ENCODE measurements around the gene PASD1. TPM values are rescaled to one million over a fixed set of nuclear protein-coding genes. Genes with fewer than 3 reads are reported as not detected.
"Not testable (repeated sequence)": the region's sequence is repeated elsewhere in the genome, so short reads cannot be mapped to it uniquely, and the experiment has no call there.

Gene PASD1
- polyA plus RNA-seq, 4 donors = not detected

DNA sequence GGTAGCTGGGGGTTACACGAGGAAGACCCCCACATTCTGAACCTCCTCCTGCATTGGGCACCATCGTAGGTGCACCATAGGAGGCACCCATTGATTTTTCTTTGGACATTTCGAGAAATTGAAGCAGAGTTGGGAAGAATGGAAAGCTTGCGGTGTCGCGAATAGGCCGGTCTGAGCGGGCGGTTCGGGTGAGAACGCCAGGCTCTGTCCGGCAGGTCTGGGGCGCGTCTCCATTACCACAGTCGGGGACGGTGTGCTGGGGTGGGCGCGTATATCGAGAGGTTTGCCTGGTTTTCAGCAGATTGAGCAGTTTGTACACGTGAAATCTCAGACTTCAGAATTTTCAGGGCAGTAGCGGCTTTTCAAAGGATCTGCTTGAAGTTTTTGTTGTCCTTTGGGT lies 560 bp downstream of the PASD1 start:
- no peak overlapping the region for H3K27ac ChIP-seq (ENCODE audit: low read depth in 1 of 3, low read length in 2 of 3)
- 92 to 96% (median 95%) methylated on average over 21 of the region's 21 CpGs for WGBS, 3 donors
- no peaks in the 10 kb centered on the region for H3K4me1 ChIP-seq (ENCODE audit: control insufficient read depth in 3 of 3, insufficient read depth in 2 of 3, low read depth in 1 of 3, low read length in 2 of 3)
- FAIRE-seq (no peak), DNase-seq (no peak)
- no peaks in the 10 kb centered on the region for H3K36me3 ChIP-seq (ENCODE audit: control insufficient read depth in 3 of 3, insufficient read depth in 2 of 3, low read depth in 1 of 3, low read length in 3 of 3)
- no peaks in the 10 kb centered on the region for H3K9me3 ChIP-seq (ENCODE audit: control insufficient read depth in 2 of 2, insufficient read depth in 1 of 2, low read depth in 1 of 2, low read length in 1 of 2)
- H3K27me3 ChIP-seq (ENCODE audit: control insufficient read depth in 3 of 3, insufficient read depth in 3 of 3, low read length in 3 of 3) = no peaks in the 10 kb centered on the region
- H3K4me3 ChIP-seq (ENCODE audit: low read depth in 1 of 3, low read length in 3 of 3) = no peak overlapping the region

DNA sequence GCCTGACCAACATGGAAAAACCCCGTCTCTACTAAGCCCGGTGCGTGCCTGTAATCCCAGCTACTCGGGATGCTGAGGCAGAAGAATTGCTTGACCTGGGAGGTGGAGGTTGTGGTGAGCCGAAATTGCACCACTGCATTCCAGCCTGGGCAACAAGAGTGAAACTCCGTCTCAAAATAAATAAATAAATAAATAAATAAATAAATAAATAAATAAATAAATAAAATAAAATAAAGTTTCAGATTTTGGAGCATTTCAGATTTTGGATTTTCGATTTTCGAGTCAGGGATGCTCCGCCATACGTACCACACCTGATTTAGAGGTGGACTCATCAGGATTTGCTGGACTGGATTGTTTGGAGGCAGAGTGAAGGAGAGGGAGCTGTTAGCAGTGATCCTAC lies 3.4 kb downstream of the PASD1 start:
- FAIRE-seq; H3K27ac ChIP-seq (ENCODE audit: low read depth in 1 of 3, low read length in 2 of 3); H3K27me3 ChIP-seq (ENCODE audit: control insufficient read depth in 3 of 3, insufficient read depth in 3 of 3, low read length in 3 of 3); DNase-seq; H3K4me1 ChIP-seq (ENCODE audit: control insufficient read depth in 3 of 3, insufficient read depth in 2 of 3, low read depth in 1 of 3, low read length in 2 of 3); H3K4me3 ChIP-seq (ENCODE audit: low read depth in 1 of 3, low read length in 3 of 3); H3K9me3 ChIP-seq (ENCODE audit: control insufficient read depth in 2 of 2, insufficient read depth in 1 of 2, low read depth in 1 of 2, low read length in 1 of 2); H3K36me3 ChIP-seq (ENCODE audit: control insufficient read depth in 3 of 3, insufficient read depth in 2 of 3, low read depth in 1 of 3, low read length in 3 of 3): not testable (repeated sequence)
- WGBS, 3 donors = 80 to 92% (median 85%) methylated on average over 10 of the region's 10 CpGs

DNA sequence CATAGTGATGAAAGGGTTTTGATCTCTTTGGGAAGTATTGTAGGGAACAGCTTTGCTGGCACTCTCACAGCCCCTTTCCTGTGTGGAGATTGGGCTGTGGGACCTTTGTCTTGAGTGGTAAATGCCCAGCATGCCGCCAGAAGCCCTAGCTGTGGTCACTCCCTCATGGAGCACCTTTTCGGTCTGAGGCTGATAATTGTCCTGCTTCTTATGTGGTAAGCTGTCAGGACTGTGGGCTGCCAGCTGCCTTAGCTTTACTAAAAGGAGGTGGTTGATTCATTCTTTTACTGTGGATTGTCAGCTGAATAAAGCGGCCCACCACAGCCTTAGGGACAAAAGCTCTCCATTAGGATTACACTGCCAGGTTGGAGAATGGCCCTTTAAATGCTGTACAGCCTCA lies 7.1 kb downstream of the PASD1 start:
- H3K27me3 ChIP-seq (ENCODE audit: control insufficient read depth in 3 of 3, insufficient read depth in 3 of 3, low read length in 3 of 3) = no peaks in the 10 kb centered on the region
- 72 to 81% (median 81%) methylated on average over 3 of the region's 3 CpGs for WGBS, 3 donors
- no peak for DNase-seq
- H3K4me3 ChIP-seq (ENCODE audit: low read depth in 1 of 3, low read length in 3 of 3) = no peak overlapping the region
- FAIRE-seq = no peak
- H3K27ac ChIP-seq (ENCODE audit: low read depth in 1 of 3, low read length in 2 of 3) = no peak overlapping the region
- no peaks in the 10 kb centered on the region for H3K36me3 ChIP-seq (ENCODE audit: control insufficient read depth in 3 of 3, insufficient read depth in 2 of 3, low read depth in 1 of 3, low read length in 3 of 3)
- no peaks in the 10 kb centered on the region for H3K9me3 ChIP-seq (ENCODE audit: control insufficient read depth in 2 of 2, insufficient read depth in 1 of 2, low read depth in 1 of 2, low read length in 1 of 2)
- H3K4me1 ChIP-seq (ENCODE audit: control insufficient read depth in 3 of 3, insufficient read depth in 2 of 3, low read depth in 1 of 3, low read length in 2 of 3) = no peaks in the 10 kb centered on the region

DNA sequence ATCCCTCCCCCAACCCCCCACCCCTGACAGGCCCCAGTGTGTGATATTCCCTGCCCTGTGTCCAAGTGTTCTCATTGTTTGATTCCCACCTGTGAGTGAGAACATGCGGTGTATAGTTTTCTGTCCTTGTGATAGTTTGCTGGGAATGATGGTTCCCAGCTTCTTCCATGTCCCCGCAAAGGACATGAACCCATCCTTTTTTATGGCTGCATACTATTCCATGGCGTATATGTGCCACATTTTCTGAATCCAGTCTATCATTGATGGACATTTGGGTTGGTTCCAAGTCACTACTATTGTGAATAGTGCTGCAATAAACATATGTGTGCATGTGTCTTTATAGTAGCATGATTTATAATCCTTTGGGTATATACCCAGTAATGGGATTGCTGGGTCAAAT lies 29.9 kb downstream of the PASD1 start:
- not testable (repeated sequence) for H3K9me3 ChIP-seq (ENCODE audit: control insufficient read depth in 2 of 2, insufficient read depth in 1 of 2, low read depth in 1 of 2, low read length in 1 of 2); H3K27me3 ChIP-seq (ENCODE audit: control insufficient read depth in 3 of 3, insufficient read depth in 3 of 3, low read length in 3 of 3); FAIRE-seq; H3K36me3 ChIP-seq (ENCODE audit: control insufficient read depth in 3 of 3, insufficient read depth in 2 of 3, low read depth in 1 of 3, low read length in 3 of 3); H3K4me1 ChIP-seq (ENCODE audit: control insufficient read depth in 3 of 3, insufficient read depth in 2 of 3, low read depth in 1 of 3, low read length in 2 of 3); H3K4me3 ChIP-seq (ENCODE audit: low read depth in 1 of 3, low read length in 3 of 3); H3K27ac ChIP-seq (ENCODE audit: low read depth in 1 of 3, low read length in 2 of 3); DNase-seq
- 78 to 92% (median 87%) methylated on average over 3 of the region's 3 CpGs for WGBS, 3 donors

DNA sequence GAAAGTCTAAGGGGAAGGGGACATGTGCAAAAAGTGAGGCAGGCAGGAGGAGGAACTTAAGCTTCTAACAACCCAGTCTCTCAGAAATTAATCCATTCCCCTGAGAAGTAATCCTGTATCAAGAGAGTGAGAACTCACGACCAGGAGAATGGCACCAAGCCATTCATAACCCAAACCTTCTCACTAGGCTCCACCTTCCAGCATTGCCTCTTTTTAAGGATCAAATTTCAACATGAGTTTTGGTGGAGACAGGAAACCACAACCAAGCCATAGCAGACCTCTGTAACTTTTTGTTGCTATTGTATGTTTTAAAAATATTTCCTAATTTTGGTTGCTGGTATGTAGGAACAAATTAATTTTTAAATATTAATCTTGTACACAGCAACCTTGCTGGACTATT lies 32.8 kb downstream of the PASD1 start:
- Histone ChIP-seq H3K9me3 (ENCODE audit: control insufficient read depth in 2 of 2, insufficient read depth in 1 of 2, low read depth in 1 of 2, low read length in 1 of 2) (no peaks in the 10 kb centered on the region), H3K4me1 (ENCODE audit: control insufficient read depth in 3 of 3, insufficient read depth in 2 of 3, low read depth in 1 of 3, low read length in 2 of 3) (no peaks in the 10 kb centered on the region), H3K27ac (ENCODE audit: low read depth in 1 of 3, low read length in 2 of 3) (no peak overlapping the region), H3K36me3 (ENCODE audit: control insufficient read depth in 3 of 3, insufficient read depth in 2 of 3, low read depth in 1 of 3, low read length in 3 of 3) (no peaks in the 10 kb centered on the region), H3K4me3 (ENCODE audit: low read depth in 1 of 3, low read length in 3 of 3) (no peak overlapping the region), H3K27me3 (ENCODE audit: control insufficient read depth in 3 of 3, insufficient read depth in 3 of 3, low read length in 3 of 3) (no peaks in the 10 kb centered on the region)
- 0 to 5% (median 0%) methylated on average over 1 of the region's 1 CpG for WGBS, 3 donors
- DNase-seq (no peak), FAIRE-seq (no peak)

DNA sequence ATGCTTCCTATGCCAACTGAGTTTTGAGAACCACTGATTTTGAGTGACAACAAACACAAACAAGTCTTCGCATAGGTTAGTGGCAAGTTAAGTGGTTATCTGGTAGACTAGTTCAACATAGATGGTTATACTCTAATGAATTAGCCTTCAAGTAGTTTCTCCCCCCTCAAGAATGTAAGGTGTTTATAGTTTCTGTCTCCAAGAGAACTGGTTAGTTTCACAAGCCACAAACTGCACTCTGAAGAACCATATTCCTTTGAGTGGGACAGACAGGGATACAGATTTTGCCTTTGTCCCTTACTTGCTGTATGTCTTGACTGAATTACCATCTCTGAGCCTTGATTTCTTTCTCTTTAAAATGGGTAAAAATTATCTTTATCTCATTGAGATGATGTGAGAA lies 41.5 kb downstream of the PASD1 start:
- Histone ChIP-seq H3K4me1 (ENCODE audit: control insufficient read depth in 3 of 3, insufficient read depth in 2 of 3, low read depth in 1 of 3, low read length in 2 of 3) (no peaks in the 10 kb centered on the region), H3K27ac (ENCODE audit: low read depth in 1 of 3, low read length in 2 of 3) (no peak overlapping the region), H3K27me3 (ENCODE audit: control insufficient read depth in 3 of 3, insufficient read depth in 3 of 3, low read length in 3 of 3) (no peaks in the 10 kb centered on the region), H3K4me3 (ENCODE audit: low read depth in 1 of 3, low read length in 3 of 3) (no peak overlapping the region), H3K36me3 (ENCODE audit: control insufficient read depth in 3 of 3, insufficient read depth in 2 of 3, low read depth in 1 of 3, low read length in 3 of 3) (no peaks in the 10 kb centered on the region), H3K9me3 (ENCODE audit: control insufficient read depth in 2 of 2, insufficient read depth in 1 of 2, low read depth in 1 of 2, low read length in 1 of 2) (no peaks in the 10 kb centered on the region)
- FAIRE-seq = no peak
- 68 to 85% (median 80%) methylated on average over 1 of the region's 1 CpG for WGBS, 3 donors
- DNase-seq = no peak

DNA sequence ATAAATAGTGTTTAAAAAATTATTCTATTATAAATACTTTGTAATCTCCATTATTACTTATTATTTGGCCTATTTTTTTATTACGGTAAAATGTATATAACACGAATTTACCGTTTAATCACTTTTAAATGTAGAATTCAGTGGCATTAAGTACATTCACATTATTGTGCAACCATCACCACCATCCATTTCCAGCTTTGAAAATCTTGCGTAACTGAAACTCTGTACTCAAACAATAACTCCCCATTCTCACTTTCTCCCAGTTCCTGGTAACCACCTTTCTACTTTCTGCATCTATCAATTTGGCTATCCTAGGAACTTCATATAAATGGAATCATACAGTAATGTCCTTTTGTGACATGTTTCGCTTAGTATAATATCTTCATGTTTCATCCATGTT lies 45.7 kb downstream of the PASD1 start:
- H3K9me3 ChIP-seq (ENCODE audit: control insufficient read depth in 2 of 2, insufficient read depth in 1 of 2, low read depth in 1 of 2, low read length in 1 of 2) = no peaks in the 10 kb centered on the region
- no peak overlapping the region for H3K27ac ChIP-seq (ENCODE audit: low read depth in 1 of 3, low read length in 2 of 3)
- H3K4me1 ChIP-seq (ENCODE audit: control insufficient read depth in 3 of 3, insufficient read depth in 2 of 3, low read depth in 1 of 3, low read length in 2 of 3) = no peaks in the 10 kb centered on the region
- no peaks in the 10 kb centered on the region for H3K27me3 ChIP-seq (ENCODE audit: control insufficient read depth in 3 of 3, insufficient read depth in 3 of 3, low read length in 3 of 3)
- DNase-seq (no peak), FAIRE-seq (no peak)
- no peak overlapping the region for H3K4me3 ChIP-seq (ENCODE audit: low read depth in 1 of 3, low read length in 3 of 3)
- no peaks in the 10 kb centered on the region for H3K36me3 ChIP-seq (ENCODE audit: control insufficient read depth in 3 of 3, insufficient read depth in 2 of 3, low read depth in 1 of 3, low read length in 3 of 3)
- 82 to 92% (median 86%) methylated on average over 5 of the region's 5 CpGs for WGBS, 3 donors

DNA sequence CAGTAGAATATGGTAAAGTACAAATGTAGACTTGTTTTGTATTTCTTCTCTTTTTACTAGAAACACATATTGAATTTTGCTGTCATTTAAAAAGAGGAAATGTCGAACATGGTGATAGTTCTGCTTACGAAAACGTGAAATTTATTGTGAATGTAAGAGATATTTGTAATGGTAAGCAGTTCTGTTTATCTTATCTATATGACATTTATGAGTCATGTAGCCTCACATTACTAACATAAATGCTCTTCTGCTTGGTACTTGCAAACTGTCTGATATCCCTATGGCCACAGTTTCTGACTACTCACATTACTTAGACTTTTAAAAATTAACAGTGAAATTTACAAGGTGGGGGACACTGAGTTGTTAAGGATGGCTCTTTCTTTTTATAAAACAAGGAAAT lies 57.9 kb downstream of the PASD1 start:
- DNase-seq (no peak), FAIRE-seq (no peak)
- H3K36me3 ChIP-seq (ENCODE audit: control insufficient read depth in 3 of 3, insufficient read depth in 2 of 3, low read depth in 1 of 3, low read length in 3 of 3) = no peaks in the 10 kb centered on the region
- 42 to 62% (median 59%) methylated on average over 3 of the region's 3 CpGs for WGBS, 3 donors
- no peak overlapping the region for H3K27ac ChIP-seq (ENCODE audit: low read depth in 1 of 3, low read length in 2 of 3)
- no peak overlapping the region for H3K4me3 ChIP-seq (ENCODE audit: low read depth in 1 of 3, low read length in 3 of 3)
- no peaks in the 10 kb centered on the region for H3K9me3 ChIP-seq (ENCODE audit: control insufficient read depth in 2 of 2, insufficient read depth in 1 of 2, low read depth in 1 of 2, low read length in 1 of 2)
- H3K4me1 ChIP-seq (ENCODE audit: control insufficient read depth in 3 of 3, insufficient read depth in 2 of 3, low read depth in 1 of 3, low read length in 2 of 3) = no peaks in the 10 kb centered on the region
- no peaks in the 10 kb centered on the region for H3K27me3 ChIP-seq (ENCODE audit: control insufficient read depth in 3 of 3, insufficient read depth in 3 of 3, low read length in 3 of 3)

DNA sequence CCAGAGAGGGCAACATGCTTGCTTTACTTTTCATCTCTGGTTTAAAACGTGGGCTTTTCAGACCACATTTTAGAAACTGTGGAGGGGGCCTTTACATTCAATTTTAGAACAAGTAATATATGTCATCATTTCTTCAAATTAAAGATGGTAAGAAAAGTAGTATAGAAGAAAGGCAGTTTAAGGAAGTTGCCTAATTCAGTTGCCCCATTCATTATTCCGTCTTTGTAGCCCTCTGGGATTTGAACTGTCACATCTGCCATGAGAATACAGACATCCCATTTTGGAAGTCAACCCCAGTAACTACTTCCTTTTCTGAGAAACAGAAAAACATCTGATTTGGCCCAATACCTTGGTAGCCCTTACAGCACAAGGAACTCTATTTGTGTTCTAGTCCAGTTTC lies 61.2 kb downstream of the PASD1 start:
- no peaks in the 10 kb centered on the region for H3K9me3 ChIP-seq (ENCODE audit: control insufficient read depth in 2 of 2, insufficient read depth in 1 of 2, low read depth in 1 of 2, low read length in 1 of 2)
- FAIRE-seq (no peak), DNase-seq (no peak)
- WGBS, 3 donors = 30 to 62% (median 38%) methylated on average over 2 of the region's 2 CpGs
- no peak overlapping the region for H3K4me3 ChIP-seq (ENCODE audit: low read depth in 1 of 3, low read length in 3 of 3)
- no peaks in the 10 kb centered on the region for H3K4me1 ChIP-seq (ENCODE audit: control insufficient read depth in 3 of 3, insufficient read depth in 2 of 3, low read depth in 1 of 3, low read length in 2 of 3)
- no peak overlapping the region for H3K27ac ChIP-seq (ENCODE audit: low read depth in 1 of 3, low read length in 2 of 3)
- no peaks in the 10 kb centered on the region for H3K36me3 ChIP-seq (ENCODE audit: control insufficient read depth in 3 of 3, insufficient read depth in 2 of 3, low read depth in 1 of 3, low read length in 3 of 3)
- H3K27me3 ChIP-seq (ENCODE audit: control insufficient read depth in 3 of 3, insufficient read depth in 3 of 3, low read length in 3 of 3) = no peaks in the 10 kb centered on the region
